Suppressor macrophage treated with lipopolysaccharide for 4 hours (primary cell): ENCODE data around the gene FNDC3B.
"Not testable (repeated sequence)": the region's sequence is repeated elsewhere in the genome, so short reads cannot be mapped to it uniquely, and the experiment has no call there.

Source experiments
- DNase-seq: peaks from one replicate; pipeline ENCODE4 v3.0.0-alpha.2; 2020

Gene FNDC3B

GRCh38 chr3:172222478-172223071, 183.2 kb downstream of the FNDC3B start:
- no peak for DNase-seq

- DNase-seq, result no peak
Observed at GRCh38 chr3:172223870-172224269, 184.5 kb downstream of the FNDC3B start.

- DNase-seq, result no peak
Observed at GRCh38 chr3:172224560-172225214, 185.3 kb downstream of the FNDC3B start.

GRCh38 chr3:172225215-172225707, 185.9 kb downstream of the FNDC3B start:
- no peak for DNase-seq

DNA sequence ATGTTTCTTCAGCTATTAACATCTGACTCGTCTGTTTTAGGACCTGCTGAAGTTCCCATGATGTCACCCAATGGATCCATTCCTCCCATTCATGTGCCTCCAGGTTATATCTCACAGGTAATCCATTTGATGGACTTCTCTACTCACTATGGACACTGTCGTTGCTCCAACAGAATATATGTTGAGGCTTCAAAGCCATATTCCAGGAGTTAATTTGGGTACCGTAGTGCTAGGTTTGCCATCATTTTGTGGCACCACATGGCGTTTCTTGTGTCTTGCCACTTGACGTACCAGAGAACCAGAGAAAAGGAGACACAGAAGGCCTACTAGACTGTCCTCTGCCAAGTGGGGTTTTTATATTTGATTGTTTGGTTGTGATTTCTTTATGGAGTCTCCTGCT, 187.5 kb downstream of the FNDC3B start:
- DNase-seq, result no peak

DNA sequence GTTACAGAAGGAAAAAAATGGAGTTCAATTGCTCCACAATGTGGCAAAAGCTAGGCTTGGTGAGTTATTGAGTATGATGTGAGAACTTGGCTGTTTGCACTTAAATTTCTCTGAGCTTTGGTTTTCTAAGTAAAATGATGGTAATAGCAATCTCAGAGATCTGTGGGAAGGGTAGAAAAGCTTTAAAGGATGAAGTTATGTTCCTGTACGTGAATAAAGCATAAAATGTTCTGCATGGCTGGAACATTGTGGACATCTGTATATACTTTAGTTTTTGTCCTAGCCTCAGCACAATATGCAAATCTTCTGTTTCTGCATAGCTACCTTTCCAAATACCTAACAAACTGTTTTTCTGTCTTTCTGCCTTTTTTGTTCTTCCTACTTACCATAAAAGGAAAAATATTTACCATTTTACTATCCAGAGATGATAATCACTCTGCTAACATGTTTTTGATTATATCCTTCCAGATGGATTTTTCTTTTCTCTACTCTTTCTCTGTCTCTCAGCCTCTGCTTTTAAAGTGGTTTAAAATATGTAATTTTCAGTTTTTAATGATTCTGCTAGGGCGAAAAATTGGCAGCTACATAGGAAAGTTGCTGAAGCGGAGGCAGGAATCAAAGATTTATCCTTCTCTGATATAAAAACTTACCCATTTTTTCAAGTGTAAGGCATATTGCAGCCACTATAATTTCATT, 188.1 kb downstream of the FNDC3B start:
- DNase-seq, result no peak

DNA sequence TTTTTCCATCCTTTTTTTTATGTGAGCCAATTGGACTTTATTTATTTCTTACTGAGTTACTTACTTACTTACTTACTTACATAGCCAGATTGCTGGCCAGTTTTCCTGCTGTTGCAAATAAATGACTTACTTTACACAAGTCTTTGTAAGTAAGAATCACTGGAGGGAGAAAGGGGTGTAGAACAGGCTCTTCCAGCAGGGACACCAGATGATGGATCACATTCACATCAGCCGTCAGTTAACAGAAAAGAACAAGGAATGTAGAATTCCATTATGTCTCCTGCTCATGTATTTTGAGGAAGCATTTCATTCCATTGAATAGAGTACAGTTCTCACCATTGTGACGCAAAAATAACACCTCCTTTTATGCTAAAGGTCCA, 188.6 kb downstream of the FNDC3B start:
- no peak for DNase-seq

DNA sequence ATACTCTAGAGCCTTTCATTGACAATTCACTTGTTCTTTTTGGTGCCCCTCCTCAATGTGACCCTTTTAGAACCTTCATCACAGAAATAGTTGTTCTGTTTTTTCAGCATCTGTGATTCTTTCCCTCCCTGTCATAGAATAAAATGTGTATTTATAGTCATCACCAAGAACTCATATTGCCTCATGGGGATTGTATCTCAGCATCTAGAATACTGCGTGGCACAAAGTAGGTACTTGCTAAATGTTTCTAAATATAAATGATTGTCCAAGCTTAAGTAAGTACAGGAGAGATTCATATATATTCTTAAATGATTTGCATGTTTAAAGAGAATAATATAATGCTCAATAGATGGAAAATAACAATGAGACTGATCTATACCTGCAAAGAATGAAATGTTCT, 190.1 kb downstream of the FNDC3B start:
- DNase-seq, result no peak

DNA sequence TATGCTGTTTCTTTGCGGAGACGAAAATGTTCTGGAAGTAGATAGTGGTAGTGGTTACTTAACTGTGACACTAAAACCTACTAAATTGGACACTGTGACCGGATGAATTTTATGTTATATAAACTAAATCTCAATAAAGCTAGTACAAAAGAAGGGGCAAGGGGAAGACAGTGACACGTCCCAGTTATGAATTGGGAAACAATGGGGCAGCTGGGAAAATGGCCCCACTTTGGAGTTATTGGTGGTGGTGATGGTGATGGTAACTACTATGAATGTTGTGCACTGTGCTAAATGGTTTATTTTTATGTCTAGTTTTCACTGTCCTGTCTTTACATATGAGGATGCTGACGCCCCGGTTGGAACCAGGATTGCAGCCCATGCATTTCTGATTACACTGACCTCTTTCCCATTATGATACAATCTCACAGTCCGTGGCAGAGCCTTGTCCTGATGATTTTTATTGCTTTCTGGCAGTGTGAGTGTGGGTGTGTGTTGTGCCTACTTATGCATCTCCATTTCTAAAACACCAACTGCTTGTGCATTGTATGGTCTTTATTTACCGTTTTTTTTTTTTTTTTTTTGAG, 192.0 kb downstream of the FNDC3B start:
- DNase-seq, result no peak

GRCh38 chr3:172232579-172233212, 193.3 kb downstream of the FNDC3B start:
- no peak for DNase-seq

DNA sequence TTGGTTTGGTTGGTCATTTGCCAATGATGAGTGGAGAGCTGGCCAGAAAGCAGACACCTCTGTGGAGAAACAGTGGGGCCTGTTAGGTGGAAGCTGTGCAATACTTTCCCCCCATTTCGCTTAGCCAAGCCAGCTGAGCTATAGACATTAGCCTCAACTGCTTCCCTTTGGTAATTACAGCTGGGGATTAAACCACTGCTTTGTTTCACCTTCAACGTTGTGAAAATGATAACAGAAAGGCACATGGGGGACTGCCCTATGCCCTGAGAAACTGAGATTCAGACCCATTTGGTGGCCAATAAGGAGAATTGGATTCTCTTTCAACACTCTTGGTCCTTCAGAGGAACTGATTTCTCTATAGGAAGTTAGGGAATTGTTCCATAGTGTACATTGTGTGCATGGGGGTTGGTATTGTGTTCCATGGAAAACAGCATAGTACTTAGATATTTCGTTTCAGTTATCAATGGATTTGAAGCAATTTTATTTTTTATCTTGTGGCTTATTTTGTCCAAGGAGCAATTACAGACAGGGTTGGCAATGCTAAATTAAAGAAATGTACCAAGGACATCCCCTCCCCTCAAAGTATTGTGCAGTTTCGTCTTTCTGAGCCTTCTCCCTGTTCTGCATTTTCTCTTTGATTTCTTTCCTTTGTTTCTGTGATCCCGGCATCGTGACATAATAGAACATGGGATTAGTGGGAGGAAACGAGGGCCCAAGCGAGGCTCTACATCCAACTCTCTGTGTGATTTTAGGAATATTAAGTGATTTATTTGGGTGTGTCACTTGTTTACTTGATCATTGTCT, 194.3 kb downstream of the FNDC3B start:
- no peak for DNase-seq

GRCh38 chr3:172235698-172236097, 196.3 kb downstream of the FNDC3B start:
- no peak for DNase-seq

DNA sequence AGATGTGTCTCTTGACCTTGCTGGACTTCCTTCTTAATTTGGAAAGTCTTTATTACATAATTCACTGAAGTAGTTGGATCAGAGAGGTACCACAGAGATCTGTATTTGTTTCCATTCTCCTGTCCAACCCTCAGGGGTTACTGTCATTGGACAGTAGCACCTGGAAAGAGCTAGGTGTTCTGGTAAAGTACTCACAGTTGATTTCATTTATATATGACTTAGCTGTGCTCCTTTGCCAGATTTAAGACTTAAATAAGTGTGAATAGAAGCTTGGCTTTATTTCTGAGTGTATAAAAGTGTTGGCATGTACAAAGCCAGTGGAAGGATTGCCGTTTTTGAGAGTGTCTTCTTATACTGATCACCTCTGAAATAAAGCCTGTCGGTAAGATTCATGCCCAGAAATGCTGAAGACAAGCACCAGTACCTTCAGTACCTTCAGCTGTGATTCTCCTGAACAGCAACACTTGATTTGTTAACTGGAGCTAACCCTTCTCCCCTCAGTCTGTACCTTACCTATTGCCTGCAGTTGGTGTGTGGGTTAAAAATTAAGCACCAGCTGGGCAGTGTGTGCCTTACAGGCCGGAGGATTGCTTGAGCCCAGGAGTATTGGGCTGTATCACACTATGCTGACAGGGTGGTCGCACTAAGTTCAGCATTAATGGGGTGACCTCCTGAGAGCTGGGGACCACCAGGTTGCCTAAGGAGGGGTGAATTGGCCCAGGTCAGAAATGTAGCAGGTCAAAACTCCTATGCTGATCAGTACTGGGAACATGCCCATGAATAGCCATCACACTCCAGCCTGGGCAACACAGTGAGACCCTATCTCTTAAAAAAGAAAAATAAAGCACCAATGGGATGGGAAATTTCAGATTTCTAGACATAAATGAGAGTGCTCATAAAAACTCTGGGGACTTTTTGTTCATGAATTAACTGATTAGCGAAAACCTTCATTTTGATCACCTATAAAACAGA, 197.7 kb downstream of the FNDC3B start:
- DNase-seq, result no peak

DNA sequence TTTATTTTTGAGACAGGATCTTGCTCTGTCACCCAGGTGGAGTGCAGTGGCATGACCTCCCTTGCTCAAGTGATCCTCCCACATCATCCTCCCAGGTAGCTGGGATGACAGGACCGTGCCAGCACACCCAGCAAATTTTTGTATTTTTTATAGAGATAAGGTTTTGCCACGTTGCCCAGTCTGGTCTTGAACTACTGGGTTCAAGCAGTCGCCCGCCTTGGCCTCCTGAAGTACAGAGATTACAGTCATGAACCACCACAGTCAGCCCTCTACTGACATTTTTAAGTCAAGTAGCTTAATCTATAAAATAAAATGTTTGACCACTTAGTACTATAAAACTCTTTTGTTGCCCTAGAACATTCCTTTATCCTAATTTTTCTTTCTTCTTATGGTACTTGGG, 198.8 kb downstream of the FNDC3B start:
- DNase-seq, result no peak

DNA sequence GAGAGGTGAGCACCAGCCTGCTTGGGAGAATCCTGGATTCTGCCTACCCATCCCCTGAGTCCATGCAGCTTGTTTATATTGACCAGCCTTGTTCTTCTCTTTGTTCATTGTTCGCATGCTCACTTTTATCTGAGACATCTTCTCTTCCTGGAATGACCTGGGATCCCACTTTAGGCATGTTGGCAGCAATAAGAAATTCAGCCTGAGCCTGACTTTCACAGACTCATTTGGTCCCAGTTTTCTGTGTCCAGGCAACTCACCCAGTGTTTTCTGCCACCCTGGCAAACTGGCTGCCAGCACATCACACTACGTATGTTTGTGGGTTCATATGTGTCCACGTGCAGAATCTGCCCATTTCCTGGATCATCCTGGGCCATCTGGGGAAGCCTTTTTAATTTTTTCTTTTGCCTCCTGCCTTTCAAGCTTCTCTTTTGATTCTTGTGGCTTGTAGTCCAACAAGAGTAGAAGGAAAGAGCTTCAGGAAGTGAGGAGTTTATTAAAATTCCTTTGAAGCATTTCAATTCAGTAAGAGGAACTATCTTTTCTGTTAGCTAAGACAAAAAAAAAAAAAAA, 199.9 kb downstream of the FNDC3B start:
- no peak for DNase-seq

- peak; percentile 32 for DNase-seq
Observed at GRCh38 chr3:172241405-172241804, 202.0 kb downstream of the FNDC3B start.

GRCh38 chr3:172242471-172242870, 203.1 kb downstream of the FNDC3B start:
- DNase-seq, result not testable (repeated sequence)

- DNase-seq, result not testable (repeated sequence)
Observed at GRCh38 chr3:172243376-172243775, 204.0 kb downstream of the FNDC3B start.

- DNase-seq, result no peak
Observed at GRCh38 chr3:172244011-172244410, 204.6 kb downstream of the FNDC3B start.

DNA sequence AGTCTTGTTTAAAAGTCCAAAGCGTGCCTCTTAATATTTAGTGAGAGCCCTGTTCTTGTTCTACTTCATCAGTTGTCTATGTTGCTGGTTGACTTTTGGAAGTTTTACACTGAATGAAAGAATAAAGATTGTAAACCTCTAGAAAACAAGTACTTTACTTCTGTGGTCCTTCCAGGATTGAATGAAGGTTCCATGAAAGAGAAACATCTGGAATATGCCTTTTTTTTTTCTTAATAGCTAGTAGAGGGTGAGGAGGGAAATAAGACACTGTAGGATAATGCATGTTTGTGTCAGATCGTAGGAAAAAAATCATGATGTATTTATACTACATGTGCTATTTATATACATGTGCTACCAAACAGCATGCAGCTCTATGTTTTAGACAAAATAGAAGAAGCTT, 205.9 kb downstream of the FNDC3B start:
- no peak for DNase-seq
